Left lung (tissue), 10 donors: ENCODE data around the gene EIF4G3. TPM values are rescaled to one million over a fixed set of nuclear protein-coding genes. Genes with fewer than 3 reads are reported as not detected.
A peak's percentile ranks its signal among the peaks of the same experiment; 100 is the strongest.

ENCODE experiments used
- ATAC-seq: fragments of 200-7000 bp; cut with Tn5 transposase; one replicate; pipeline ENCODE4 v1.9.1; 2020; ENCODE audit warnings: moderate library complexity
- DNase-seq, 4 donors: peaks; one replicate each; pipeline ENCODE4 v3.0.0-alpha.2; 2013 to 2020
- H3K27ac ChIP-seq, 2 donors: fragments of 200-600 bp; sonication (generic) in 1 of 2; one replicate each; pipeline versions ENCODE4 v1.5.0 to v1.8.0; 2020 to 2021
- H3K27me3 ChIP-seq, 2 donors: fragments of 200-600 bp; sonication (generic) in 1 of 2; one replicate each; pipeline versions ENCODE4 v1.5.0 to v1.8.0; 2020 to 2021
- H3K36me3 ChIP-seq, 2 donors: fragments of 200-600 bp; sonication (generic) in 1 of 2; one replicate each; pipeline versions ENCODE4 v1.5.0 to v1.8.0; 2020 to 2021
- H3K4me1 ChIP-seq, 2 donors: fragments of 200-600 bp; one replicate each; pipeline ENCODE4 v1.8.0; 2021
- H3K4me3 ChIP-seq, 2 donors: fragments of 200-600 bp; sonication (generic) in 1 of 2; one replicate each; pipeline versions ENCODE4 v1.5.0 to v1.8.0; 2020 to 2021; ENCODE audit warnings: mild to moderate bottlenecking in 1 of 2
- H3K9me3 ChIP-seq, 2 donors: fragments of 200-600 bp; sonication (generic) in 1 of 2; one replicate each; pipeline versions ENCODE4 v1.5.0 to v1.8.0; 2020 to 2021
- CTCF ChIP-seq, 2 donors: fragments of 200-600 bp; sonication (generic) in 1 of 2; IDR thresholded peaks; one replicate each; pipeline versions ENCODE4 v1.5.0 to v1.8.0; 2021; ENCODE audit warnings: antibody characterized with exemption in 2 of 2
- intact Hi-C, 2 donors: fragments of 100-400 bp; cut with DNase I; formaldehyde crosslinking; loops; one replicate each; pipeline versions ENCODE4 v1.11.2 to v1.14.2; 2022
- polyA plus RNA-seq, 6 donors: library from polyadenylated mRNA; unstranded; fragments of 120-200 nt; gene quantifications; one replicate each; pipeline ENCODE4 v1.2.1, GENCODE V29; 2013; ENCODE audit not compliant: insufficient read length in 6 of 6
- total RNA-seq, 2 donors: library from RNA; stranded (reverse); fragmentation: NEBNext Ultra II Directional; extraction: Animal tissue kit (Norgen Biotek cat#: 25700); gene quantifications; one replicate each; pipeline ENCODE4 v1.2.1, GENCODE V29; 2021
- donor health status: DM: no; HTN: yes; CAD: no.
- donor health status: DM: no; HTN: no; CAD: no.

The EIF4G3 gene
- total and polyA plus RNA-seq, 8 donors: 54.6 to 67.9 (median 61.7) TPM

GRCh38 chr1:20993716-20994575 lies 182.8 kb downstream of the EIF4G3 start:
- no peak for TF ChIP-seq CTCF (IDR thresholded peaks at IDR 0.05)
- H3K4me1 ChIP-seq: peaks cover 6 to 33% of the 10 kb centered on the region in 2 donors
- H3K27me3 ChIP-seq: no peaks in the 10 kb centered on the region
- DNase-seq (no peak), ATAC-seq (no peak)
- H3K9me3 ChIP-seq: no peaks in the 10 kb centered on the region
- intact Hi-C loops: no loop called here
- no peak overlapping the region for H3K27ac ChIP-seq
- no peak overlapping the region for H3K4me3 ChIP-seq
- peaks cover 0 to 3% of the 10 kb centered on the region in 2 donors for H3K36me3 ChIP-seq

GRCh38 chr1:20992322-20993056 lies 184.2 kb downstream of the EIF4G3 start:
- H3K27ac ChIP-seq: no peak overlapping the region
- peaks cover 6 to 25% of the 10 kb centered on the region in 2 donors for H3K4me1 ChIP-seq
- ATAC-seq (peak; percentile 46), DNase-seq (peak in 1 of 4 donors; percentile 14)
- no peaks in the 10 kb centered on the region for H3K9me3 ChIP-seq
- H3K27me3 ChIP-seq: no peaks in the 10 kb centered on the region
- H3K4me3 ChIP-seq: no peak overlapping the region
- H3K36me3 ChIP-seq: peaks cover 0 to 3% of the 10 kb centered on the region in 2 donors
- intact Hi-C loops: no loop called here
- no peak for TF ChIP-seq CTCF (IDR thresholded peaks at IDR 0.05)

GRCh38 chr1:20988943-20989342 lies 187.8 kb downstream of the EIF4G3 start:
- intact Hi-C loops: loop anchor here in 1 of 2 donors (10.0 kb wide), 1 partner anchor 206 kb away; no protein-coding TSS in a partner anchor
- Histone ChIP-seq H3K27ac (no peak overlapping the region), H3K4me3 (no peak overlapping the region), H3K27me3 (no peaks in the 10 kb centered on the region), H3K4me1 (peaks cover 6 to 23% of the 10 kb centered on the region in 2 donors), H3K9me3 (no peaks in the 10 kb centered on the region), H3K36me3 (peaks cover 0 to 3% of the 10 kb centered on the region in 2 donors)
- no peak for ATAC-seq
- no peak for TF ChIP-seq CTCF (IDR thresholded peaks at IDR 0.05)
- no peak for DNase-seq

GRCh38 chr1:20987831-20988825 lies 188.6 kb downstream of the EIF4G3 start:
- H3K4me1 ChIP-seq: peaks cover 6 to 16% of the 10 kb centered on the region in 2 donors
- peaks cover 0 to 3% of the 10 kb centered on the region in 2 donors for H3K36me3 ChIP-seq
- H3K4me3 ChIP-seq: no peak overlapping the region
- intact Hi-C loops: loop anchor here in 1 of 2 donors (10.0 kb wide), 1 partner anchor 207 kb away; no protein-coding TSS in a partner anchor
- ATAC-seq (no peak), DNase-seq (no peak)
- H3K27me3 ChIP-seq: no peaks in the 10 kb centered on the region
- H3K27ac ChIP-seq: no peak overlapping the region
- no peaks in the 10 kb centered on the region for H3K9me3 ChIP-seq
- no peak for TF ChIP-seq CTCF (IDR thresholded peaks at IDR 0.05)
